KBM-7 (cell line): Measurements from ENCODE around the gene IHH.

ENCODE experiments used
- DNase-seq: peaks from one replicate; pipeline ENCODE4 v3.0.0-alpha.2; 2015
- in situ Hi-C: fragments of 300-500 bp; cut with MboI; formaldehyde crosslinking; loops from 2 replicates; pipeline ENCODE4 v1.14.3; 2020; ENCODE audit warnings: low sequenced_read_pairs, low pct_unique_long_range_greater_than_20kb, mixed read lengths

The IHH gene

DNA sequence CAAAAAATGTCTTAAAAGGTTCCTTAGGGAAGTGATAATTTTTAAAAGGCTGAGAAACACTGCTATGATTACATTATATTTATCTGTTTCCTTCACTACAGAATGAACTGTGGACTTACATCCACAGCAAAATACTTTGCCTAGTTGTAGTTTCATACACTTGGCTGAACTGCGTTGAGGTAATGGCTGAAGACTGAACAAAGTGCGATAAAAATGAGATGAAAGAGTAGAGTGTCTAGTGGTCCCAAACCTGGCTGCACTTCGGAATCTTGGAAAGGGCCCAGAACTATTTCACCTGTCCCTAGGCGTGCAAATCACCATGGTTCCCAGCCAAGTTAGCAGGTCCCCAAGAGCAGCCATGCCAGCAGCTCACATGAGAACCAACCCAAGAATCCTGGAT is 18.2 kb upstream of the IHH start:
- in situ Hi-C loops: no loop called here
- DNase-seq: no peak

DNA sequence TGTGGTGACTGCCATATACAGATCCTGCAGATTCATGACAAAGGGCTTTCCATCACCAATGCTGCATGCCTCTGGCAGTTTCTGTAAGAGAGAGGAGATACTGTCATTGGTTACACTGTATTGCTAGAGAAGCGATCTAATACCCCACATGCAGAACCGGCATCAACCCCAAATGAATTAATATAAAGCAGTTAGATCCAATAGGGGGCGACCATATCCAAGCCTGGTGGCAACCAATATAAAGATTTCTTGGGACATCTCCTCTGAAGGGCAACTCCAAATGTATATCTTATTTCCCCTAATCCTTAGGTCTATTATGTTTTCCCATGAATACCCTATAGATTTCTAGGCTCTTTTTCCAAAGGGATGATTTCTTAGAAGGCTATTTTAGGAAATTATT is 17.4 kb upstream of the IHH start:
- DNase-seq: no peak
- in situ Hi-C loops: no loop called here

DNA sequence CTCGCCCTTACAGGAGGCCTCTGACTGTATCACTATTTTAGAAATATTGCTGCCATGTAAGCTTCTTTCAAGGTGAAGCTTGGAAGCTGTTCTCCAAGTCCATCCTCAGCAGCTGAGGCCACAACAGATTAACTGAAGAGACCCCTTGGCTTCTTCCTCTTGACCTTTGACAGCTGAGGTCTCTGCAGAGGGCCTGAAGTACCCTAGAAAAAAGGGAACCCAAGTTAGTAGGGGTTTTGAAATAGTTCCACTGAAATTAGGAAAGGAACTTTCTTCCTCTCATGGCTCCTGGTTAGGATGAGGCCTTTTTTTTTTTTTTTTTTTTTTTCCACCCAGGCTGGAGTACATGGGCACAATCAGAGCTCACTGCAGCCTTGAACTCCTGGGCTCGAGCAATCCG is 15.5 kb upstream of the IHH start:
- DNase-seq: no peak
- in situ Hi-C loops: no loop called here

DNA sequence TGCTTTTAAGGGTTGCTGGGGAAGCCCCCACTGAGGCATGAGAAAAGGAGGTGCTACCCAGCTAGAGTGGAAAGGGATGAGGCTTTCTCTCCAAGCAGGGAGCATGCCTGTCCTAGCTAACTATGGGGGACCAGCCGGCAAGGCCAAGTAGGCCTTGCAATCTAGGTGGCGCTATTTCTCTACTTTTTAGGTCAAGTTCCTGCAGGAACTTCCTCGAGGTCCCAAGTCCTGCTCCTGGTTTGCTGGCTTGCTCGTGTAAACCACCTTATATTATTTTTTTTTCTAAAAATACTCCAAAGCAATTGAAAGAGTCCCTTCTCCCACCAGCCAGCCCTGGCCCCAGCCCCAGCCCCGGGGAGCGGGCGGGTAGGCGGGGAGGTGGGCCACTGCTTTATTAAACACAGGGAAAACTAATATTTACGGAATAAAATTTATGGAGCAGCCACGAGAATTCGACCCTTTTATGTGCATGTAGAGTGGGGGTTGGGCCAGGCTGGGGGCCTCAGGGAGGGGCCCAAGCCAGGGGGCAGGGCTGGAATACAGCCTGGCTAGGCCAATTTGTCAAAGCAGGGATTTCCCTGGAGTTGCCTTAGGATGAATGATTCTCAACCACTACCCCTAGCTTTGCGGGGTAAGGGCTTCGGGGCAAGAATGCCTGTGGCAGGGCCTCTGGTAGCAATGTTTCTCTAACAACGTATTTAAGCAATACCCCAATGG is 12.8 kb upstream of the IHH start:
- in situ Hi-C loops: no loop called here

DNA sequence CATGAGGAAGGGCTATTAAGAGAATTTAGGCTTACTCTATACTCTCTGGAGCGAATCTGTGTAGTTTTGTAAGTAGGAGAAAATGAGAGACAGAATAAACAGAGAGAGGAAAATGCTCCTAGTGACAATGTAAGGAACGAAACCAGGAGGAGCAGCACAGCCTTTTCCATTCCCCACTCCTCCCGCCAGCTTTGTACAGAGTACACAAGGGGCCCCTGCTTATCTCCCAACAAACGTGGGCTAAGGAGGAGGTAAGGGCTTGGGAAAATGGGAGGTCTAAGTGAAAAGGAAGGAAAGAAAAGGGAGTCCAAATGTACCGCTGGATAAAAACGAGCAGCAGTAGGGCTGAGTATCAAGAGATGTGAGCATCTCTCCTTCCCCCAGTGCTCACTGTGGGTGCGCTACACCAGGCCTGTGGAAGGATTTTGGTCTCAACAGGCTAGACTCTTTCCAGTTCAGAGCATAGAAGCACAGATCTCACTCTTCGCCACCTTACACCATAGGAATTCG is 12.1 kb upstream of the IHH start:
- in situ Hi-C loops: no loop called here
- DNase-seq: no peak

More for the DNA sequence above, 12.8 kb upstream of the IHH start:
- peak; percentile 48 for DNase-seq

DNA sequence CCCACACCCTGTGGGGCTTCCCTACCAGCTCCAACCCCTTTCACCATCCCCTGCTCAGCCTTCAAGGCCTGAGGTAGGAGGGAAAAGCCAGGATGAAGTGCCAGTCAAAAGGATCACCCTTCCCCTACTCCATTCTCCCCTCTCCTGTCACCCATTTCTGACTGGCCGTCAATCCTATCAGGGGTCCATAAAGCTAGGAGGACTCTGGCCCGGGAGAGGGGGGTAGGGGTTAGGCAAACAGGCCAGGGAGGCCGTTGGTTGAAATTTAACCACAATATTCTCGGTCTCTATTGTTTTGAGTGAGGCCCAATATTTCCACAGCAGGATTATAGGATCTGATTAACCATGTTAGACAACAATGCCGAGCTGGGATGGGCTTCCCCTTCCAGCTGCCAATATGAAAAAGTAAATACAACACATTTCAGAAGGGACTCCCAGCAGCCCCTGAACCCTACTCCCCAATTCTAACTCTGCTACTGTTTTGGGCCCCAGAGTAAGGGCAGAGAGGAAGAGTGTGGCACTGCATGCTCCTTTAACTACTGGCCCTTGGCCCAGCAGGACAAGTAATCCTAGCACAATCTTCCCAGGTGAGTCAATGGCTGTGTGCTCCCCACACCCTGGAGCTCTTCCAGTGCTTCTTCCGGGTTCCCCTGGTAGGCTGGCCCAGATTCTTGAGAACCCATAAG is 10.6 kb upstream of the IHH start:
- no peak for DNase-seq
- in situ Hi-C loops: no loop called here

DNA sequence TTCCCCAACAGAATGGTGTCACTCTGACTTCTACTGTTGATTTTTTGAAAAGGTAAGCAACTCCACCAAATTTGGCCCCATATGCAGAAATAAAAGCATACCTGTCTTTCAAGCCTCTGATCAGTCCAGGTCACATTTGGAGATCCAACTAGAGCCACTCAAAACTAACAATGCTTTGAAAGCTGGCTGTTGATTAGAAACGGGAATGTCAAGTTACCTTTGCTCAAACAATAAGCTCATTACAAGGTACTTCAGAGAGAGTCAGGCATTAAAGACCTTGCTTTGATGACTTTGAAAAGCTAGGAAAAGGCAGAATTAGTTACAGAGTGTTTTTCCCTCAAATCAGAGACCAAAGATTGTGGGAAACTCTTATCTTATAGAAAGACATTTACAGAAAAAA is 4.8 kb upstream of the IHH start:
- in situ Hi-C loops: no loop called here
- no peak for DNase-seq

DNA sequence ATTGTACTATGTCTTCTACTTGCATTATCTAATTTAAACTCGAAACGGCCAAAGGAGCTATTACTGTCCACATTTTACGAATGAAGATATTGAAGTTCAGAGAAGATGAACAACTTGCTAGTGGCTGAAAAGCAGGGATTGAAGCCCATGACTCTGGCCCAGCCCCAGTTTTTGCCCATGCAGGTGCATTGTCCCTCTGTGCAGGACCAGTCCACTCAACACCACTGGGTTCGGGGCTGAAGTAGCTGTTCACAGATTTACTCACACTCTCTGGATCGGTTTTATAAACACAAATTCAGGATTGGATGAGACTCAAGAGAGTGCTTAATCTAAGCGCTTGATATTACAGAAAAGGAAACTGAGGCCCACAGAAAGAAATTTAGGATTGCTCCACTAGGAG is 1.4 kb upstream of the IHH start:
- DNase-seq: no peak
- in situ Hi-C loops: no loop called here

DNA sequence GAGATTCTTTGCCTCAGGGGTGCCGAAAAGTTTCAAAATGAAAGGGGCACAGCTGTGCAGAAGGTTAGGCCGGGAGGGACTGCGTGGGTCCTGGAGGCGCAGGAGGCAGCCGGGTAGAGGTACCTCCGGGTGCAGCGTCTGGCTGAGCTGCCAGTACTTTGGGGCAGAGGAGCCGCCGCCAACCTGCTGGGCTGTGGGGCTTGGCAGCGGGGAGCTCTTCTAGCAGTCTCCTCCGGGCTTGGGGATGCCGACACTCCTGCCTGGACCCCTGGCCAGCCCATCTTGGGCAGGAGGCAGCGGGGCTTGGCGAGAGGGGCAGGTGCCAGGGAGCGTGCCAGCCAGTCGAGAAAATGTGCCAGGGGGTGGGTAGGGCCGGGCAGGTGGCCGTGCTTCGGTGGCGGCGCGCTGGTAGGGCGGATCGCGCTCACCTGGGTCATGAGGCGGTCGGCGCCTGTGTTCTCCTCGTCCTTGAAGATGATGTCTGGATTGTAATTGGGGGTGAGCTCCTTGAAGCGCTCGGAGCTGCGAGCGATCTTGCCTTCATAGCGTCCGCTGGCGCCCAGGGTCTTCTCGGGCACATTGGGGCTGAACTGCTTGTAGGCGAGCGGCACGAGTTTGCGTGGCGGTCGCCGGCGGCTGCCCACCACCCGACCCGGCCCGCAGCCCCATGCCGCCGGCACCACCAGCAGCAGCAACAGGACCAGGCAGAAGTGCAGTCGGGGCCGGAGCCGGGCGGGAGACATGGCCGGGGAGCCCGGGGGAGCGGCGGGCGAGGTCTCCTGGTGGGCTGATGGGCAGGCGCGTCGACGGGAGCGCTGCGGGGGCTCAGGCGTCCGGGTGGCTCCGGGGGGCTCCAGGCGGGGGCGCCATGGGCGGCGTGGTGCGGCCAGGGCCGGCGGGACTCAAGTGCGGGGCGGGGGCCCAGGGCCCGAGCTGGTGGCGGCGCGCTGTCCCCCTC is 717 bp downstream of the IHH start:
- no peak for DNase-seq
- in situ Hi-C loops: no loop called here

DNA sequence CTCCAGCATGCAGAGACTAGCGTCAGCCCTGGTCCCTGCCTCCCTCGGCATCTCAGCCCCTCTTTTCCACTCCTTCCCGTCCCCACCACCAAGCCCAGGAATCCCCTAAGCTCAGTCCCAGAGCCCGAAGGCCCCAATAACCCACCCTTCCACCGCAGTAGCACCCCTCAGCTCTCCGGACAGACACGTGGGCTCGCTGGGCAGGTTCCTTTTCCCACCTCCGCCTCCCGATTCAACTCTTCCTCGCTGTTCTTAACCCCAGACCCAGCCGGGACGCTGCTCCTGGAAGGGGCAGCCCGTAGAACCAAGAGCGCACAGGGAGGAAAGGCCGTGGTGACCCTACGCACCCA is 1.4 kb downstream of the IHH start:
- DNase-seq: no peak
- in situ Hi-C loops: no loop called here

DNA sequence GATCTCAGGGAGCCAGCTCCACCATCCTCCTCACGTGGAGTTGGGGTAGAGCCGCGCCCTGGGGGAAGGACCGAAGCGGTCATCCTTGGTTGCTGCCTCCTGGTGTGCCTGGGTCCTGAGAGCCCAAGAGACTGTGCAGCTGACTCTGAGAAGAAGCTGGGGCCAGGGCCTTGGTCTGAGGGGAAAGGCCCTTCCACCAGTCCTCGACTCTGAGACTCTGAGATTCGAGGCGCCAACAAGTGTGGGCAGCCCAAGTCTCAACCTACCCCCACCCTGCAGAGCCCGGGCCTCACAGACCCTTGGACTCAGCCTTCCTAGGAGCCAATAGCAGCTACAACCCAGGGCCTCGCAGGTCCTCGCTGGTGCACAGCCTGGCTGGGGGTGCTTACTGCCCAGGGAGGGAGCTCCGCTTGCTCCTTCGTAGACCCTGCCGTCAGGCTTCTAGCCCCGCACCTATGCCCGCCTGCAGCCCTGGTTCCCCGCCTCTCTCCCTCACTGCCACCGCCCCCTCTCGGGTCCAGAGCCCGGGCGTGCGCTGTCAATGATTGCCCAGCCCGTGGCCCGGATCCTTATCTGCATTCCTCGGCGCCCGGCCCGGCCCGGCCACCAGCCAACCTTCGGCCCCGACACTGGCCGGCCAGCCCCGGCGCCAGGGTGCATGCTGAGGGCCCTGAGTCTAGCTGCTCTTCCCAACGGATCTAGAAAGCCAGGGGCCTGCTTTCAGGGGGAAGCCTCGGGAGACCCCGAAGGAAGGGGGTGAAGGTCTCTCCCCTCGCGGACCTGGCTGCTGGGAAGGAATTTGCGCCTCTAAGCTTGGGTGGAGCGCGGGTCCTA is 2.0 kb downstream of the IHH start:
- in situ Hi-C loops: no loop called here
- DNase-seq: no peak

DNA sequence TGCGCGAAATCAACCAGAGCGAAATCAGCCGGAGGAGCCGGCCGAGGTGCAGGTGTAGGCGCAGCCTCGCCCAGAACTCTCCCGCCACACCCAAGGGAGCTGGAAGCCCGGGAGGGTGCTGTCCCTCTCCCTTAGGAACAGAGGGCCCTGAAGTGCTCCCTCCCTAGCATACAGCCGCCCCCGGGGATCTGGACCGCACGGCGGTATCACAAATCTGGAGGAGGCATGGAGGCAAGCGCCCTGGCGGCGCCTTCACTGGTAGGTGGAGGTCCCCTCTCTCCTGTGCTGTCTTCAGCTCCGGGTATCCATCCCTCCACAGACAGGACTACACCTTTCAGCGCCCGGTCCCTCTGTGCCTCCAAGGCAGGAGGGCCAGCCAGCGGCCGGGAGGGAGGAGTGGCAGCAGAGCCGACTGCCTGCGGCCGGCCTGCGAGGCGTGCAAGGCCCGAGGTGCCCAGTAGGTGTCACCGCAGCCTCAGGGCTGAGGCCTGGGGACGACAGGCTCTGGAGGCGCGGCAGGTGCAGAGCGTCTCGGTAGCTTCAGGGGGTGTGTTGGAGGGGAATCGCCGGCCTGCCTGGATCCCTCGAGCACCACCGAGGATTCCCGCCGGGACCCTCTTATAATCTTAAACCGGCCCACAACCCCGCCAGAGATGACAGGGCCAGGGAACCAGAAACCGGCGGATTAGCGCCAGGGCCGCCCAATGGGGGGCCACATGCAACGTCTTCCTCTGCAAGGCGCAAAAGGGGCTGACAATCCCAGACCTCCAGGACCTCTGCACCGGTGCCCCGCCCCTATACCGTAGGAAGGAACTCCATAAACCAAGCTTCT is 2.8 kb downstream of the IHH start:
- DNase-seq: peak; percentile 62
- in situ Hi-C loops: no loop called here

DNA sequence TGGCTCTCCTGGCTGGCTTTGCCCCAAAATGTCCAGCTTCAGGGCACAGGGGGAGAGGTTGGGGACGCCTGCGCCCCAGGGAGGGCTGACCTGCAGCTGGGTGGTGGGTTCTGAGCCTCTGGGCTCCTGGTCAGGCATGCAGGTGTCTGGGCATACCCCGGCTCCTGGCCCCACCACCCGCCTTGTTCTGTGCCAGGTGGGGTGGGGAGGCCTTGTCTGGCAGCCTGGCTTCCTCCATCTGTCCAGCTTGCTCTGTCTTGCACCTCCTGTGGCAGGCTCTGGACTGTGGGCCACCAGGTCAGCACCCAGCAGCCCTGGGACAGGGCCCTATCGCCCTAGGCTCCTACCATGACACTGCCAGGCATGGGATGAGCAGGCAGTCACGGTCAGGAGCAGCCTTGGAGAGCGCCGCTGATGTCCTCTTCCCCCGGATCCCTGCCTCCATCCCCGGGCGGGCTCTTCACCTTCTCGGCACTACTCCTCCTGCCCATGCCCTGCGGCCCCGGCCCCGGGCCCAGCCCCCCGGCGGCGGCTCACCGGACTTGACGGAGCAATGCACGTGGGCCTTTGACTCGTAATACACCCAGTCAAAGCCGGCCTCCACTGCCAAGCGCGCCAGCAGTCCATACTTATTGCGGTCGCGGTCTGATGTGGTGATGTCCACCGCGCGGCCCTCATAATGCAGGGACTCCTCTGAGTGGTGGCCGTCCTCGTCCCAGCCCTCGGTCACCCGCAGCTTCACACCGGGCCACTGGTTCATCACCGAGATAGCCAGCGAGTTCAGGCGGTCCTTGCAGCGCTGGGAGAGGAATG is 3.6 kb downstream of the IHH start:
- in situ Hi-C loops: no loop called here

DNA sequence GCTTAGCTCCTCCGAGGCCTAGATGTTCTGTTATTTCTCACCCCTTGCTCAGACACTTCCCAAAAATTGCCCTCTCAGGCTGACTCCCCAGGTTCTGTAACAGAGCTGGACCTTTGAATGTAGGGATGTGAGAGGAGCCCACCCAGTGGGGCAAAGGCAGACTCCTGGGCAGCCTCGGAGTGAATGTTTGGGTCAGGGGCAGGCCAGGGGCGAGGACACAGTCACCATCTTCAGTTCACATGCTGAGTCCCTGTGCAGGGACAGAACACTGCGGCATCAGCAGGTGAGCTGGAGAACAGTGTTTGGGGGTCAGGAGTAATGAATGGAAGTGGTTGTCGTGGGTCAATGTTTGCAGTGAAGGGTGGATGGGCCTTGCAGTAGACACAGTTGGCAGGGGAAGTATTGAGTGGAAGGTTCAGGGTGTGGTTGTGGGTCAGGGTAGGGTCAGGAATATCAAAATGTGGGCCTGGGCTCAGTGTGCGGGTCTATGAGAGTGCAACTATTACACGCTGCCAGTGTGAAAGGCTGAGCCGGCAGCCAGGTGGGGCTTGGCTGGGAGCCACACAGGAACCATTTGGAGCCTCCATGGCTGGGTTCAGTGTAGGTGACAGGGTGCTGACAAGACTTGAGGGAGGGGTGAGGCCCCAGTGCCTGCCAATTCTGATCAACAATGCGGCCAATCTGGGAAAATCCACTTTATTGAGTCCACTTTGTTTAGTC is 4.4 kb downstream of the IHH start:
- in situ Hi-C loops: no loop called here
- no peak for DNase-seq

More for the DNA sequence above, 3.6 kb downstream of the IHH start:
- no peak for DNase-seq

DNA sequence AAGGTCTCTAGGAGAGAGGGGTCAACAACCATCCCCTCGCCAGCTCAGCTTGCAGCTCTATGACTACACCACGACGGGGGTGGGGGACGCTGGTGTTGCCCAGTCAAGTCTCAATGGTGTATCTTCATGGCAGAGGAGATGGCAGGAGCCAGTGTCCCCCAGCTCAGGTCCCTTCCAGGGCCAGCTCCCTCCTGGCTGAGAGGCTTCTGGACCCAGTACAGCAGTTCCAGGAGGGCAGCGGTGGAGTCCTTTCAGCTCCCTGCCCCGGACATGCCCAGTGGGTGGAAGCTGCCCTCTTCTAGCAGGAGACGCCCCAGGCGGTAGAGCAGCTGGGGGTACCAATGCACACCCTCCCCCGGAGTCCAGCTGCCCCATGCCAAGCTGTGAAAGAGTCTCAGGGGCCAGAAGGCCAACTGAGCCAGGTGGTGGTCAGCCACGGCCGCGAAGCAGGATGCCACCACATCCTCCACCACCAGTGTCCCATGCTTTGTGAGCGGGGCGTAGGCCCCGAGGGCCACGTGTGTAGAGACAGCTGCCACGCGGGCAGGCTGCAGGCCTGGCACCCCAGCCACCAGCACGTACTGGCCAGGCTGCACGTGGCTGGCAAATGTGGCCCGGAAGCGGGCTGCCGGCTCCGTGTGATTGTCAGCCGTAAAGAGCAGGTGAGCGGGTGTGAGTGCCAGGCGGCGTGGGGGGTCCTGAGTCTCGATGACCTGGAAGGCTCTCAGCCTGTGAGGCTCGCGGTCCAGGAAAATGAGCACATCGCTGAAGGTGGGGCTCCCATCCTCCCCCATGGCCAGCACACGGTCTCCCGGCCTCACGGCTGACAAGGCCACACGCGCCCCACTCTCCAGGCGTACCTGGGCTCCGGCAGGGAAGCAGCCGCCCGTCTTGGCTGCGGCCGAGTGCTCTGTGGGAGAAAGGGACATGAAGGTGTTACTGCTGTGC is 5.5 kb downstream of the IHH start:
- in situ Hi-C loops: no loop called here
- DNase-seq: no peak

DNA sequence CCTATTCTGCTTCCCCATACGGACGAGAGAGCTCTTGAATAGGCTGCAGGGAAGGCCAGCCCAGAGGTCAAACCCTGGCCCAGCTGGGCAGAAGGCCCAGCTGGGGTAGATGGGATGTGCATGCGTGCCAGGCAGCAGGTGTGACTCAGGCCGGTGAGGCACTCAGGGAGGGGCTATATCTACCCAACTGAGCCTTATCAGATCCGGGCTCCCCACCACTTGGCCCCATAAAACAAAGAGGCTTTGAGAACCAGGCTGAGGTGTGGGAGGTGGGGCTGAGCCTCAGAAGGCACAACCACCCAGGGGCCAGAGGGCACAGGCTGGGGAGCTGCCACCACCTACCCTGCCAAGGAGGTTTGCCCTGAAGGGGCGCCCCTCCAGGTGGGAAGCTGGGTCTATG is 11.4 kb downstream of the IHH start:
- no peak for DNase-seq
- in situ Hi-C loops: no loop called here
